GM18870 (cell line): Measurements from ENCODE around the gene CENPP.
"Not testable (repeated sequence)": the region's sequence is repeated elsewhere in the genome, so short reads cannot be mapped to it uniquely, and the experiment has no call there.

Experiments
- ATAC-seq: cut with Tn5 transposase; IDR thresholded peaks from one replicate; pipeline ENCODE4 v1.9.1; 2021; ENCODE audit warnings: moderate library complexity; ENCODE audit not compliant: unreplicated experiment

CENPP gene

GRCh38 chr9:92529124-92529523 lies 203.4 kb downstream of the CENPP start:
- no peak for ATAC-seq

GRCh38 chr9:92530893-92531292 lies 205.1 kb downstream of the CENPP start:
- ATAC-seq = no peak

DNA sequence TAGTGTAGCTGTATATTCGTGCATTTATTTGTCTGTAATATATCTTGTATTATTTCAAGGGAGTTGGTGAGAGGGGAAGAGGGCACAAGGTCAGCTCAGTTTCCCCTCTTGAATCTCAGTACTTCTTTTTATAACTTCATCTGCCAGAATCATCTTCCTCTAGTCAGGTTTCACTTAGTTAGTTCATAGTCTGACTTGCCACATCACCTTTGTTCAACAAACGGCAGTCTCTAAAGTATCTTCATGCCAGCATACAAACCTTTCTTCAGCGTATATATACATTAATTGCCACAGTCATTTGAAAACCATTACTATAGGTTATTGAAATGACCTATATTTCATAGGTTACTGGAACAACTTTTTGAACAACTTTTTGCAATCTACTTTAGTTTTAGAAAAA lies 208.5 kb downstream of the CENPP start:
- no peak for ATAC-seq

DNA sequence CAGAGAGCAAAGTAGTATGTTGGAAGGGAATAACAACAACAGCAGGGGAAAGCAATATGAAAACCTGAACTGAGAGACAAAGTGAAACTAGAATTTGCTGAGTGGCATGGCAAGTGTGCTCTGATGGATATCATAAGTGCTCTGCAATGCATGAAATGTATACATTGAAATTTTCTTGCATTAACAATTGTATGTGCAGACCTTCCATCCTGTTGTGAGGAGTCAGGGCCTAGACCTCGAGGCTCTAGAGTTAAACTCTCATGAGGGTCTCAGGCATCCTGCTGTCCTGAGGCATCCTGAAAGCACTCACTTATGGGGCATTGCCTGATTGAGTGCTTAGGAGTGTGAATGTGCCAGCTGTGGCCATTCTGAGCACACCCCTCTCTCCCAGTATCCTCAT lies 208.9 kb downstream of the CENPP start:
- ATAC-seq = no peak

DNA sequence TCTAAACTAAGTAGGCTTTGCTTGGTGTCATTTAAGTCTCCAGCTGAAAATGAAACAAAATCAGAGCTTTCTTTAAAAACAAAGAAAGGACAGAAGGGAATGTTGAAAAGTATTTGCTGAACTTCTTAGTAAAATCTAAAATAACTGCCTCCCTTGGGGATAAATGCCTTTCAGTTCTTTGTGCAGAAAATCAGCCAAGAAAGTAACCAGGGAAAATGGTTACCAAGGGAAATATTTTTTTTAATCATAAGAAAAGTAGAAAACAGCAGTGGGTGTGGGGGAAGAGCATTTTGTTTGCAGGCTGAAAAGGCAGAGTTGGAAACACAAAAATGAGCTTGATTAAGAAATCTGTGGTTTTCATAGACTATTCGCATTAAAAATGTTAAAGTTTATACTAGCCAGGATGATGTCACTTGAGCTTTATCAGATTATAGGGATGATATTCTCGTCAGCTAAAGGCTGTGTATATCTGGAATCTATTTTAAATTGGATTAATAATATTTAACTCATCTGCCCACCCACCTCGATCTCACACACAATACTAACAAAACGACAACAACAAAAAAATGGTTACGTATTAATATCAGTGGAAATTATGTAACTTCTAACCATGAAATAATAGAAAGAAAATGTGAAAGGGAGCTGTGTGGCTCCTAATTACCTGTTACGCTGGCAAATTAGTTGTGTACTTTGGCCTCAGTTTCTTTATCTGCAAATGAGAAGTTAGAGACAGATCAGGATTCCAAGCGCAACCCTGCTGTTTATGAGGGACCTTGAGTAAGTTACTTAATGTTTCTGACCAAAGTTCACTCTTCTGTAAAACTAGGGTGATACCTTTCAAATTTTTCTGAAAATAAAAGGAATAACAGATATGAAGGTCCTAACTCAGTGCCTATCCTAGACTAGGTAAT lies 210.4 kb downstream of the CENPP start, which contains the start of gene ECM2:
ECM2 (minus strand) TSS at position 51 of the 911 bp plus-strand sequence. CDS start 13,124 bp downstream, outside the sequence.
- ATAC-seq = no peak

DNA sequence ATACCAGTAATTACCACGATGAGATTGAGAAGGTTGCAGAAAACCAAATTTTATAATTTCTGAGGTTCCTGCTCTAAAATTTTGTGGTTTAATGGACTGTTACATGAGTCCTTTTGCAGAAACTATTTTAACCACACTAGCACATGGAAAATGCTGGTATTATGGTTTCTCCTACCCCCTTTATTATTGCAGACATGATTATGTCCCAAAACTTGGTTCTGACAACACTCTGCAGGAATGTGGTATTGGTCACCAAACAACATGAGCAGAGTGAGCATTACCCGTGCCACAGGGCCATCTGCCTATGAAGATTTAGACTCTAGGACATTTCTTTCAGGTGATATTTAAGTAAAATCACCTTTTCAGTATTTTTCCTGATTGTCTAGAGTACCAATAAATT lies 212.8 kb downstream of the CENPP start:
- no peak for ATAC-seq

GRCh38 chr9:92543972-92544371 lies 218.2 kb downstream of the CENPP start:
- ATAC-seq = no peak

DNA sequence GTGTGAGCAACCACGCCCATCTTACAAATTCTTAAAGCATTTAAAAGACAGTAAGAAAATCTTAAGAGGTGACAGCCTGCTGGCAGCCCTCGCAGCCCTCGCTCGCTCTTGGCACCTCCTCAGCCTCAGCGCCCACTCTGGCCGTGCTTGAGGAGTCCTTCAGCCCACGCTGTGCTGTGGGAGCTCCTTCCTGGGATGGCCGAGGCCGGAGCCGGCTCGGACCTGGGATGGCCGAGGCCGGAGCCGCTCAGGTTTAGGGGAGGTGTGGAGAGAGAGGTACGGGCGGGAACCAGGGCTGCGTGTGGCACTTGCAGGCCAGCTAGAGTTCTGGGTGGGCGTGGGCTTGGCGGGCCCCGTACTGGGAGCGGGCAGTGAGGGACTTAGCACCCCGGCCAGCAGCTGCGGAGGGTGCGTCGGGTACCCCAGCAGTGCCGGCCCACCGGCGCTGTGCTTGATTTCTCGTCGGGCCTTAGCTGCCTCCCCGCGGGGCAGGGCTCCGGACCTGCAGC lies 219.3 kb downstream of the CENPP start:
- ATAC-seq = no peak

GRCh38 chr9:92547356-92547755 lies 221.6 kb downstream of the CENPP start:
- no peak for ATAC-seq

DNA sequence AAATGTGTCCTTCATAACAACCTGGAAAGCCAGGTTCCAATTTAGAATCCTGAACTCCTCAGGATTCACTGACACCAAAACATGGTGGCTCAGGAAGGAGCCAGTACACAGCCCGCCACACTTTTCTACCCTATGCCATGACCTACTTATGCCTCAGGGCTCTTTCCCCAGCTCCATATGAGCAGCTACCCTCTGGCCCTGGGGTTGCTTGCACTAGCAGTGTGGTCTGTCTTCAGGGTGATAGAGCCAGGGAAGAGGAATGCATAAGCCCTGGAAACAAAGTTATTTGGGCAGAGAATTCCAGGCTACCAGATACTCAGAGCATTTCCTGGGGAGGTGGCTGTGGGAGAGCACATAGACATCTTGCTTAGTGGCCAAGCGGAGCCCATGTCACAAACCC lies 225.0 kb downstream of the CENPP start:
- ATAC-seq = no peak

- ATAC-seq = no peak
Observed at GRCh38 chr9:92558612-92559374, 233.0 kb downstream of the CENPP start.

DNA sequence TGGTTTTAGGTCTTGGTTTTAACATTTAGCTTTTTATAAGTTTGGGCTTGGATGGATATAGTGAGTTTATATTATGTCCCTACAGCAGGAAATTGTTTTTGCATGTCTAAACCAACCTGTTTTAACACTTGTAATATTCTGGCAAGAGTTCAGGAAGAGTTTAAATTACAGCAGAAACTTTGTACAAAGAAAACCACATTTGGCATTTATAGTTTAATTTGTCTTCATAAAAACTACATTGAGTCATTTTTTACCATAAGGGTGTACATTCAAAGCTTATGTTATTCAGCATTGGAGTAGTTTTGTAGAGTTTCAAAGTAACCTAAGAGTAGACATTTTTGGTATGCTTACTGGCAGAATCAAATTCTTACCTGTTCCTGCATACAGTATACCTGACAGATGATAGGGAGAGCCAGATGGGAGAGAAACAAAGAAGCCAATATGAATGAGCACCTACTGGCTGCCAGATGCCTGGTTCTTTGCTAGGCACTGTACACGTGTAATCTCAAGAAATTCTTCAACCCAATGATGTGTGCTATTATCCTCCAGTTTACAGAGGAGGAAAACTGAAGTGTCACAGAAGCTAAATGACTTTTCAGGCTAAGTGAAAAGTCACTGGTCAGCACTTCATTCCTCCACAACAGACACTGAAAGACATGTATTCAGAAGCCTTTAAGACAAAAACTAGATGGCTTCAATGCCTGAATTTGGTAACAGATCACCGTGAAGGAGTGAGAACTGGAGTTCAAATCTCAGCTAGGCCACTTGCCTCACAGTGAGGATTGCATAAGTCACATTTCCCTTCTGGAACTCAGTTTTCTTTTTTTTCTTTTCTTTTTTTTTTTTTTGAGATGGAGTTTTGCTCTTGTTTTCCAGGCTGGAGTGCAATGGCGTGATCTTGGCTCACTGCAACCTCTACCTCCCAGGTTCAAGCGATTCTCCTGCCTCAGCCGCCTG lies 235.9 kb downstream of the CENPP start:
- no peak for ATAC-seq

GRCh38 chr9:92562461-92562967 lies 236.8 kb downstream of the CENPP start:
- no peak for ATAC-seq

DNA sequence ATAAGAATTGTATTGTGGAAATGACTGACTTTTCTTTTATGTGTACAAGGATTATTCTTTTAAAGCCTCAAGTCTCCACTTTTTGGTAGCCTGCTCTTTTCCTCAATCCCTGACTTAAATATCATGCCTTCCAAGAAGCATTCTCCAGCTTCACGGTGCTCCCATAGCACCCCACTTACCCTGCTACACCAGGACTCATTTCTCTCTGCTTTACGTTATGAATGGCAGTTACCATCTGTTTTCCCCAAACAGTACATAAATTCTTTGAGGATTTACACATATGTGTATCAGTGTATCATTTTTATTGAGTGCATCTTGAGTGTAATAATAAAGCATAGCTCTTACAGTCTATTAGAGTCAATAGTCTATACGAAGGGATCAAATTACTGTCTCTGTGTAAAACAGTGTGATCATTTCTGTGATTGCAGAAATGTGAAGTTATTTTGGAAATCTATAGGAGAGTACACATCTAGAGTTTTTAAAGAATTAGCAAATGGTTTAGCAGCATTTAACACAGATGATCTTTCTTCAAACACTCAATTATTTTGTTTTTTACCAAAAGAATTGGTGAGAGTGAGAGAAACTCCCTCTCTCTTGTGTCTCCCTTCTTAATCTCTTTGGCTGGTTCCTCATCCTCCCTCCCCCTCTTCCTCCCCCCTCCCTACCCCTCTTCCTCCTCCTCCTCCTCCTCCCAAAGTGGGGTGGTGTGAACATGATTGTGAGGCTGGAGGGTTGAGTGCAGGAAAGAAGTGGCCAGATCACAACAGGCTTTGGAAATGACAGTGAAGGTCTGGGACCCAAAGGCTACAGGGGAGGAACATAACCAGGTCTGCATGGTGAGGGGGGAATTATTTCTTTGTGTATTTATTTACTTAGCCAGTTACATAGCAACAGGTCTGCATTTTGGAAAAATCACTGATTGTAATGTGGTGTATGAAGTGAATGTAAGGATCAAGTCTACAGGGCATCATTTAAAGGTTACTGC lies 237.7 kb downstream of the CENPP start:
- no peak for ATAC-seq

DNA sequence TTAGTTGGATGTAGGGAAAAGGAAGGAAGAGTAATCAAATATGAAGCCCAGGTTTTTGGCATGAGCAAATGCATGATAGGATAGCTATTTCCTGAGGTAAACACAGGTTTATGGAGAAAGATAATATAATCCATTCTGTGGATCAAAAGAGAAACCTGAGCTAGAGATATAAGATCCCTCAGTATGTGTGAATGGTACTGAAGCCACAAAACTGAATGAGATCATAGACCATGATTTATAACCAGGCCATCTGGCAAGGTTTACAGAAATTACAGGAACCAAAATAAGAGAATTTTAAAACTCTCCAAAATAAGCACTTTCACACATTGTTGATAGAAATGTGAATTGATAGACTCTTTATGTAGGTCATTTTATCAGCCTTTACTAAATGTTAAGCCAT lies 238.8 kb downstream of the CENPP start:
- no peak for ATAC-seq

DNA sequence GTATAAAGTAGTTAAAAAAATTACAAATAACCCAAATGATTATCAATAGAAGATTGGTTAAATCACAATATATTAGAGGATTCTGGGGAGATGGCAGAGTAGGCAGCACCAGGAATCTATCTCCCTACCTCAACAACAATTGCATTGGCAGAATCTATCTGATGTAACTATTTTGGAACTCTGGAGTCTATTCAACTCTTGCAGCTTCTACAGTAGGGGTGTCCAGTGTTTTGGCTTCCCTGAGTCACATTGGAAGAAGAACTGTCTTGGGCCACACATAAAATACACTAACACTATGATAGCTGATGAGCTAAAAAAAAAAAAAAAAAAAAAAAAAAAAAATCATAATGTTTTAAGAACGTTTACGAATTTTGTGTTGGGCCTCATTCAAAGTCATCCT lies 239.2 kb downstream of the CENPP start:
- ATAC-seq = no peak

DNA sequence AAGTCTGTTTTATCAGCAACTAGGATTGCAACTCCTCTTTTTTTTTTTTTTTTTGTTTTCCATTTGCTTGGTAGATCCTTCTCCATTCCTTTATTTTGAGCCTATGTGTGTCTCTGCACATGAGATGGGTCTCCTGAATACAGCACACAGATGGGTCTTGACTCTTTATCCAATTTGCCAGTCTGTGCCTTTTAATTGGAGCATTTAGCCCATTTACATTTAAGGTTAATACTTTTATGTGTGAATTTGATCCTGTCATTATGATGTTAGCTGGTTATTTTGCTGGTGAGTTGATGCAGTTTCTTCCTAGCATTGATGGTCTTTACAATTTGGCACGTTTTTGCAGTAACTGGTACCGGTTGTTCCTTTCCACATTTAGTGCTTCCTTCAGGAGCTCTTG lies 246.1 kb downstream of the CENPP start:
- not testable (repeated sequence) for ATAC-seq

DNA sequence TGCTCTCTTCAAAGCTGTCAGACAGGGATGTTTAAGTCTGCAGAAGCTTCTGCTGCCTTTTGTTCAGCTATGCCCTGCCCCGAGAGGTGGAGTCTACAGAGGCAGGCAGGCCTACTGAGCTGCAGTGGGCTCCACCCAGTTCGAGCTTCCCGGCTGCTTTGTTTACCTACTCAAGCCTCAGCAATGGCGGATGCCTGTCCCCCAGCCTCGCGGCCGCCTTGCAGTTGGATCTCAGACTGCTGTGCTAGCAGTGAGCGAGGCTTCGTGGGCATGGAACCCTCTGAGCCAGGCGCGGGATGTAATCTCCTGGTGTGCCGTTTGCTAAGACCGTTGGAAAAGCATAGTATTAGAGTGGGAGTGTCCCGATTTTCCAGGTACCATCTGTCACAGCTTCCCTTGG lies 247.9 kb downstream of the CENPP start:
- not testable (repeated sequence) for ATAC-seq

GRCh38 chr9:92576175-92576574 lies 250.4 kb downstream of the CENPP start:
- no peak for ATAC-seq
